Stimulated activated naive CD4-positive, alpha-beta T cell (primary cell): ENCODE measurements around the gene ASTL.
"Not testable (repeated sequence)": the region's sequence is repeated elsewhere in the genome, so short reads cannot be mapped to it uniquely, and the experiment has no call there.

Experiments used
- DNase-seq, 6 experiments: peaks; one replicate each; lab custom pipeline; 2025; lab: John Stamatoyannopoulos, UW

Gene ASTL

GRCh38 chr2:96146153-96146880 is 8.0 kb upstream of the ASTL start:
- peak; percentile 85 to 96 (median 92) for DNase-seq

- DNase-seq: peak in 2 of 6 experiments; percentile 53 to 67
Observed at GRCh38 chr2:96145848-96146152, 7.5 kb upstream of the ASTL start.

GRCh38 chr2:96145036-96145847 is 6.9 kb upstream of the ASTL start, which contains the start of gene DUSP2:
DUSP2 (minus strand) TSS chr2:96145440; CDS start chr2:96145354, 86 bp downstream.
- peak; percentile 77 to 88 (median 80) for DNase-seq

- DNase-seq: peak; percentile 30 to 71 (median 48)
Observed at GRCh38 chr2:96144481-96145035, 6.3 kb upstream of the ASTL start.

- peak in 5 of 6 experiments; percentile 23 to 76 (median 58) for DNase-seq
Observed at GRCh38 chr2:96143848-96144480, 5.7 kb upstream of the ASTL start.

GRCh38 chr2:96143231-96143847 is 5.0 kb upstream of the ASTL start:
- DNase-seq: peak in 2 of 6 experiments; percentile 30 to 50

- DNase-seq: peak in 5 of 6 experiments; percentile 33 to 62 (median 42)
Observed at GRCh38 chr2:96142217-96143113, 4.2 kb upstream of the ASTL start.

- not testable (repeated sequence) for DNase-seq
Observed at GRCh38 chr2:96141624-96141967, 3.3 kb upstream of the ASTL start.

GRCh38 chr2:96140941-96141623 is 2.8 kb upstream of the ASTL start:
- no peak for DNase-seq

GRCh38 chr2:96139181-96139758 is 968 bp upstream of the ASTL start:
- DNase-seq: no peak

- DNase-seq: no peak
Observed at GRCh38 chr2:96137321-96138178, 752 bp downstream of the ASTL start.

- no peak for DNase-seq
Observed at GRCh38 chr2:96136129-96136720, 2.1 kb downstream of the ASTL start.

GRCh38 chr2:96135621-96136020 is 2.7 kb downstream of the ASTL start:
- DNase-seq: no peak

GRCh38 chr2:96135171-96135570 is 3.1 kb downstream of the ASTL start:
- DNase-seq: no peak

- DNase-seq: no peak
Observed at GRCh38 chr2:96134421-96134820, 3.9 kb downstream of the ASTL start.

GRCh38 chr2:96131813-96132745 is 6.2 kb downstream of the ASTL start:
- no peak for DNase-seq

GRCh38 chr2:96131152-96131812 is 7.0 kb downstream of the ASTL start:
- no peak for DNase-seq
